ENCODE data around the gene KCND2.

KCND2 gene

DNA sequence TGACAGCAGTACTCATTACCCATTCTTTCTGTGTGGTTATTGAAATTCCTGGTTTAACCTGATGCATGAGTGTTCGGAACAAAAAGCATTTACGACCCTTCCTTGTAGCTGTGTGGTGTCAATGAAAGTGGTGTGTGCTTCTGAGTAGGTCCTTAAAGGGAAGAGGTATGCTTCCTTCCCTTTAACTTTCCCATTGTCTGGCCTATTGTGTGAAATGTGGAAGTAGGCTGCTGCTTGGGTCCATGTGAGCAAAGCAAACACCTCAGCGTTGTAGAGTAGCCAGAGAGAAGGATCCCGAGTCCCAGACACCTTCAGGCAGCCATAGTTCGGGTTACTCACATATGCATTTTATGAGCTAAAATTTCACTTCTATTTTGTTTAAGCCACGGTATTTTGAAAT is 510.3 kb downstream of the KCND2 start:
- Histone ChIP-seq H3K9ac (no peak overlapping the region), H3K27me3 (no peaks in the 10 kb centered on the region), H3K9me3 (no peaks in the 10 kb centered on the region)

DNA sequence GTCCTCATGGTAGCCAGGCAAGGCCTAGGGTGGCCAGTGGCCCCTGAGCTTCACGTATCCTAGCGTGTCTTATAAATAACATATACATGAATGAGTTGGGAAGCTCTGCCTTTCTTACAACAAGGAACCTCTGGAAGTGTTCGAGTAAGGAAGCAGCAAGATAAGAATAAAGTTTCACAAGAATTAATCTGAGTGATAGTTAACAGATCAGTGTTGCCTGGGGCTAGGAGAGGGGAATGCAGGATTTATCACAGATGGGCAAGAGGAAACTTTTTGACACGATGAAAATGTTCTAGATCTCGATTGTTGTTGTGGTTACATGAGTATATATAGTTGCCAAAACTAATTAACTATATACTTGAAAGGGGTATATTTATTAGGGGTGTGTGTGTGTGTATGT is 510.7 kb downstream of the KCND2 start:
- no peak overlapping the region for H3K9ac ChIP-seq
- no peaks in the 10 kb centered on the region for H3K36me3 ChIP-seq
- no peaks in the 10 kb centered on the region for H4K20me1 ChIP-seq
- H3K4me1 ChIP-seq = no peaks in the 10 kb centered on the region
- H3K9me3 ChIP-seq = no peaks in the 10 kb centered on the region
- no peak overlapping the region for H3K27ac ChIP-seq
- no peaks in the 10 kb centered on the region for H3K27me3 ChIP-seq
- no peak overlapping the region for H3K4me2 ChIP-seq
- TF ChIP-seq Cebpa-rat (IDR thresholded peaks at IDR 0.05) = no peak
- H3K4me3 ChIP-seq = no peak overlapping the region

More for the DNA sequence above, 510.3 kb downstream of the KCND2 start:
- Histone ChIP-seq H3K4me3 (no peak overlapping the region), H3K36me3 (no peaks in the 10 kb centered on the region), H3K4me1 (no peaks in the 10 kb centered on the region), H3K4me2 (no peak overlapping the region), H4K20me1 (no peaks in the 10 kb centered on the region), H3K27ac (no peak overlapping the region)
- TF ChIP-seq Cebpa-rat (IDR thresholded peaks at IDR 0.05) = no peak

DNA sequence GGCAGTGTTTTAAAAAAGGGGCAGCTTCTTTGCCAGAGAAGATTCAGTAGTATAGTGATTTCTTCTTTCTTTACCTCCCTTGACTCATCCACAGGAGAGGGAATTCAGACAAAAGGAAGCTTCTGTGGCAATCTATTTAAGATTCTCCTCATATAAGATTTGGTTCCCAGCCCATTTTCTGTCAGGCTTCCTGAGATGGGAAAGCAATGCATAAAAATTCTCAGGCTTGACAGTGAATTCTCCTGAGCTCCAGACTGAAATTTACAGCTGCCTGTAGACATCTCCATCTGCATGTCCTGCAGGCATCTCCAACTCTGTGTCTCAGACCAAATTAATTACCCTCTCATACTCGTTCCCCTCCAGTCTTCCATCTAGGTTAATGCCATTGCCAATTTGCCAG is 512.1 kb downstream of the KCND2 start:
- Histone ChIP-seq H3K4me1 (no peaks in the 10 kb centered on the region), H3K4me3 (no peak overlapping the region), H3K27me3 (no peaks in the 10 kb centered on the region), H3K36me3 (no peaks in the 10 kb centered on the region), H3K4me2 (no peak overlapping the region), H3K9ac (no peak overlapping the region), H4K20me1 (no peaks in the 10 kb centered on the region), H3K9me3 (no peaks in the 10 kb centered on the region), H3K27ac (no peak overlapping the region)
- TF ChIP-seq Cebpa-rat (IDR thresholded peaks at IDR 0.05) = no peak

DNA sequence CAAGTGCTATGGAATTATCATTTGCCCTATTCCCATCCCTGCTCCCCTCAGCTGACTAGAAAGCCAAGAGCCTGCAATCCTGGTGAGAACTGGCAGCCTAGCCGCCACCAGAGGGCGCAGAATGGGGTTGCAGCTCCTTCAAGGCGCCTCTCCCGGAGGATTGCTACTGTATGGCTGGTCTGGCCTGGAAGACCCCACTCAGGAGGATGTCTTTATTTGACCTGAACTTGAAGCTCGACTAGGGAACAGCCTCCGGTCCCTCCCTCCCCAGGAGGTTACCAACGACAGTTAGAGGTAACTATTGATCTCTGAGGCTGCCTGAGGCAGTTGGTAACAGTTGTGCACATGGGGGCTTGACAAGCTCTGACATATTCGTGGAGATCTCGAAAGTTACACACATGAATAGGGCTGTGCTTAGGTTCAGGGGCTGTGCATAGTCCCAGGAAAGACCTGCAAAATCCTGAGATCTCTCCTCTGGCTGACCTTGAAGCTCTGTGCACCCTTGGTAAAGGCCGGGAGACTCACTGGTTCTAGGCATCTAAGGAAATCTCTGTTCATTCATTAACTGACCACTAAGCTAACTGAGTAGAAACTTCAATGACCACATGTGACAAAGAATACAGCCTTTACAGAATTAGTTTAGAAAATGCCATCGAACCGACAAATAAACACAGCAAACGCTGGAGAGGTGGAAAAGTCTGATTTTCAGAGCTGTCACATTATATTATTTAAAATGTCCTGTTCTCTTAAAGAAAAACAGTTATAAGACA is 519.3 kb downstream of the KCND2 start:
- no peaks in the 10 kb centered on the region for H3K27me3 ChIP-seq
- H3K9ac ChIP-seq = no peak overlapping the region
- H3K9me3 ChIP-seq = 0 out of 2 replicates have a peak, but pooled peaks cover 4% of the 10 kb centered on the region
- H3K4me3 ChIP-seq = no peak overlapping the region
- H3K27ac ChIP-seq = no peak overlapping the region
- no peak for TF ChIP-seq Cebpa-rat (IDR thresholded peaks at IDR 0.05)
- no peaks in the 10 kb centered on the region for H4K20me1 ChIP-seq
- no peaks in the 10 kb centered on the region for H3K36me3 ChIP-seq
- H3K4me1 ChIP-seq = no peaks in the 10 kb centered on the region
- H3K4me2 ChIP-seq = no peak overlapping the region

- Histone ChIP-seq H3K4me1 (no peaks in the 10 kb centered on the region), H4K20me1 (no peaks in the 10 kb centered on the region), H3K4me2 (no peak overlapping the region), H3K27me3 (no peaks in the 10 kb centered on the region), H3K36me3 (no peaks in the 10 kb centered on the region), H3K9me3 (0 out of 2 replicates have a peak, but pooled peaks cover 6% of the 10 kb centered on the region), H3K27ac (no peak overlapping the region), H3K4me3 (no peak overlapping the region), H3K9ac (no peak overlapping the region)
- TF ChIP-seq Cebpa-rat (IDR thresholded peaks at IDR 0.05) = no peak
These were observed 519.8 kb downstream of the KCND2 start for GRCh38 chr7:120792861-120793130.

DNA sequence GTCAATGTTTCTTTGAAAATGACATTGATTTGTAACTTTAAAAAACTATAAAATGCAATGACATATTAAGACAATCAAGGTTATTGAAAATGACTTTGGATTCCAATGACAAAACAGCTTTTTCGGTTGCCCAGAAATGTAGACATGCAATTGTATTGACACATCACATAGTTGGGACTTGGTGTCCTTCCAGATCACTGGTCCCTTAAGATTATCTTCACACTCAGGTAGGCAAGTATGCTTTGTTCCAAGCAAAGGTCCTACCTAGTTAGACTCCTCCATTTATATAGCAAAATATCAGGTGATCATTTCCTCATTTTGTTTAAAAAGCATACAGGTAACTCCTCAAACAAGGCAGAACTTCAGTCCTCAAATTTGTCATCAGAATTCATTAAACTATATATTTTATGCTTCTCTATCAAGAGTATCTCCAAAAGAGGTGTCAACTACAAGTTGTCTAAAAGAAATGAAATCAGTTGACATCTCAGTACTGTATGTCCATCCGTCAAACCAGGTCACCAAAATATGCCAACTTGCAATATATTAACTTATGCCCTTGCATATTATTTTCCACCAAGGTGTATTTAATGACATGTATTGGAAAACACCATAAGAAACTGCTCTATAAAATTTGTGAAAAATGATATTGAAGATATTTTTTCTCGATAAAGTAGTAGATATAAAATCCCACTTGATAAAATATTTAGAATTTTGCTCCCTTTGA is 520.4 kb downstream of the KCND2 start:
- Histone ChIP-seq H3K9ac (no peak overlapping the region), H3K27ac (no peak overlapping the region), H3K9me3 (0 out of 2 replicates have a peak, but pooled peaks cover 6% of the 10 kb centered on the region), H4K20me1 (no peaks in the 10 kb centered on the region), H3K36me3 (no peaks in the 10 kb centered on the region), H3K4me2 (no peak overlapping the region), H3K4me3 (no peak overlapping the region), H3K27me3 (no peaks in the 10 kb centered on the region), H3K4me1 (no peaks in the 10 kb centered on the region)
- no peak for TF ChIP-seq Cebpa-rat (IDR thresholded peaks at IDR 0.05)

DNA sequence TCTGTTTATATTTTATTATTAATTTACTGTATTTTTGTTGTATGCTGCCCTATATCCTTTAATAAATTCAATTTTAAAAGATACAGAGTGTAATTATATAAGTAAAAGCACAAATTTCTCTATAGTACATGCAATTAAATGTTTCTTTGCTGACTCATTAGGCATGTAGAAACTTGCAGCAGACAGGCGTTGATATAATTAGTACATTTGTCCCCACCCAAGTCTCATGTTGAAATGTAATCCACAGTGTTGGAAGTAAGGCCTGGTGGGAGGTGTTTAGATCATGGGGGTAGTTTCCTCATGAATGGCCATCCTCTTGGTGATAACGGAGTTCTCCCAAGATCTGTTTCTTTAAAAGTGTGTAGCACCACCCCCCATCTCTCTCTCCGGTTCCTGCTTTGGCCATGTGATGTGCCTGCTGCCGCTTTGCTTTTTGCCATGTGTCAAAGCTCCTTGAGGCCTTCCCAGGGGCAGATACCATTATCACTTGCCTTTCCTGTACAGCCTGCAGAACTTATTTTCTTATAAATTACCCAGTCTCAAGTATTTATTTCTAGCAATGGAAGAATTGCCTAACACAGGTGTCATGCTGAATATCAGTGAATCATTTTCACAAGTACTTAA is 521.2 kb downstream of the KCND2 start:
- 0 out of 2 replicates have a peak, but pooled peaks cover 6% of the 10 kb centered on the region for H3K9me3 ChIP-seq
- no peak overlapping the region for H3K9ac ChIP-seq
- no peak overlapping the region for H3K4me2 ChIP-seq
- H4K20me1 ChIP-seq = no peaks in the 10 kb centered on the region
- no peak overlapping the region for H3K27ac ChIP-seq
- H3K4me3 ChIP-seq = no peak overlapping the region
- H3K27me3 ChIP-seq = no peaks in the 10 kb centered on the region
- H3K4me1 ChIP-seq = no peaks in the 10 kb centered on the region
- no peak for TF ChIP-seq Cebpa-rat (IDR thresholded peaks at IDR 0.05)
- H3K36me3 ChIP-seq = no peaks in the 10 kb centered on the region

GRCh38 chr7:120797026-120797645 is 524.2 kb downstream of the KCND2 start:
- no peak overlapping the region for H3K4me2 ChIP-seq
- H3K4me1 ChIP-seq = no peaks in the 10 kb centered on the region
- H3K9ac ChIP-seq = no peak overlapping the region
- H3K27ac ChIP-seq = no peak overlapping the region
- no peaks in the 10 kb centered on the region for H3K27me3 ChIP-seq
- no peak overlapping the region for H3K4me3 ChIP-seq
- TF ChIP-seq Cebpa-rat (IDR thresholded peaks at IDR 0.05) = no peak
- no peaks in the 10 kb centered on the region for H4K20me1 ChIP-seq
- H3K9me3 ChIP-seq = 0 out of 2 replicates have a peak, but pooled peaks cover 6% of the 10 kb centered on the region
- H3K36me3 ChIP-seq = no peaks in the 10 kb centered on the region

GRCh38 chr7:120799147-120799546 is 526.2 kb downstream of the KCND2 start:
- Histone ChIP-seq H4K20me1 (no peaks in the 10 kb centered on the region), H3K4me3 (no peak overlapping the region), H3K27ac (no peak overlapping the region), H3K9ac (no peak overlapping the region), H3K27me3 (no peaks in the 10 kb centered on the region), H3K9me3 (0 out of 2 replicates have a peak, but pooled peaks cover 6% of the 10 kb centered on the region), H3K36me3 (no peaks in the 10 kb centered on the region), H3K4me2 (no peak overlapping the region), H3K4me1 (no peaks in the 10 kb centered on the region)
- TF ChIP-seq Cebpa-rat (IDR thresholded peaks at IDR 0.05) = no peak
